K562 (cell line): ENCODE results near the gene KIF5A. TPM values are rescaled to one million over a fixed set of nuclear protein-coding genes. Genes with fewer than 3 reads are reported as not detected.

Experiments used
- ATF7 ChIP-seq: fragments of 450-650 bp; IDR thresholded peaks from 2 replicates; pipeline ENCODE4 v1.7.1; 2014; ENCODE audit warnings: mild to moderate bottlenecking, moderate library complexity
- CREM ChIP-seq: IDR thresholded peaks from 2 replicates; pipeline ENCODE4 v1.6.1; 2014; ENCODE audit warnings: antibody characterized with exemption, low read depth
- HDGF ChIP-seq: fragments of 450-650 bp; IDR thresholded peaks from 2 replicates; pipeline ENCODE4 v1.6.1; 2016
- MBD2 ChIP-seq: sonication (generic); IDR thresholded peaks from 2 replicates; pipeline ENCODE4 v1.6.1; 2016; ENCODE audit warnings: low read depth, borderline replicate concordance
- PHB2 ChIP-seq: fragments of 450-650 bp; IDR thresholded peaks from 2 replicates; pipeline ENCODE4 v1.6.1; 2017; ENCODE audit warnings: low read depth
- POLR2AphosphoS5 ChIP-seq: IDR thresholded peaks from 2 replicates; pipeline ENCODE4 v1.6.1; 2011; ENCODE audit warnings: mild to moderate bottlenecking, low read depth, low read length, moderate library complexity; ENCODE audit not compliant: control insufficient read depth, insufficient read depth
- SIN3A ChIP-seq, 2 experiments: fragments of 150-350 bp in 1 of 2; IDR thresholded peaks; 2 replicates each; pipeline ENCODE4 v1.6.1; 2011 to 2016; ENCODE audit warnings: borderline replicate concordance in 2 of 2, low read depth in 2 of 2, low read length in 2 of 2, mild to moderate bottlenecking in 2 of 2, moderate library complexity in 2 of 2; ENCODE audit not compliant: control insufficient read depth in 1 of 2
- SUPT5H ChIP-seq: fragments of 450-650 bp; IDR thresholded peaks from 2 replicates; pipeline ENCODE4 v1.6.1; 2016
- polyA plus RNA-seq, 8 experiments: library from polyadenylated mRNA; depleted of rRNA in 4 of 8; stranded (reverse) in 5 of 8; unstranded in 3 of 8; fragments of >200 nt; fragmentation: Nextera tagmentation in 2 of 8; fragmentation: Illumina TruSeq in 1 of 8; extraction: Ambion mirVana in 2 of 8; extraction: Trizol in 1 of 8; gene quantifications; 2 replicates each; pipeline versions ENCODE4 v1.2.1 to v1.2.3, GENCODE V29; 2011 to 2014; ENCODE audit warnings: inconsistent platforms in 1 of 8, missing spikeins in 1 of 8
- total RNA-seq, 7 experiments: library from RNA; depleted of rRNA in 6 of 7; stranded (reverse); fragments of >200 nt in 6 of 7; fragmentation: Illumina TruSeq in 2 of 7; extraction: Trizol in 2 of 7; gene quantifications; 2 replicates each; pipeline versions ENCODE4 v1.2.1 to v1.2.3, GENCODE V29; 2011 to 2021; ENCODE audit warnings: low replicate concordance in 1 of 7
- TF ChIP-seq, protein P1 (sequence below): fragments of 450-650 bp; IDR thresholded peaks from 2 replicates; pipeline ENCODE4 v1.6.1; 2018; ENCODE audit not compliant: partially characterized antibody
- TF ChIP-seq, protein P2 (sequence below), 2 experiments: fragments of 450-650 bp; conservative IDR thresholded peaks; 2 replicates each; pipeline ENCODE4 v1.6.1; 2017; ENCODE audit warnings: mild to moderate bottlenecking in 2 of 2, moderate library complexity in 2 of 2
- TF ChIP-seq, protein P3 (sequence below): sonication (generic); formaldehyde crosslinking; IDR thresholded peaks from 2 replicates; pipeline ENCODE4 v1.9.0; 2022; ENCODE audit warnings: mild to moderate bottlenecking, missing genetic modification reagents

KIF5A gene
- total and polyA plus RNA-seq, 9 of the 15 experiments (the other 6 are each of a cell fraction or from before 2014, with no cell fraction given): 3.4 to 17.7 (median 8.0) TPM

DNA sequence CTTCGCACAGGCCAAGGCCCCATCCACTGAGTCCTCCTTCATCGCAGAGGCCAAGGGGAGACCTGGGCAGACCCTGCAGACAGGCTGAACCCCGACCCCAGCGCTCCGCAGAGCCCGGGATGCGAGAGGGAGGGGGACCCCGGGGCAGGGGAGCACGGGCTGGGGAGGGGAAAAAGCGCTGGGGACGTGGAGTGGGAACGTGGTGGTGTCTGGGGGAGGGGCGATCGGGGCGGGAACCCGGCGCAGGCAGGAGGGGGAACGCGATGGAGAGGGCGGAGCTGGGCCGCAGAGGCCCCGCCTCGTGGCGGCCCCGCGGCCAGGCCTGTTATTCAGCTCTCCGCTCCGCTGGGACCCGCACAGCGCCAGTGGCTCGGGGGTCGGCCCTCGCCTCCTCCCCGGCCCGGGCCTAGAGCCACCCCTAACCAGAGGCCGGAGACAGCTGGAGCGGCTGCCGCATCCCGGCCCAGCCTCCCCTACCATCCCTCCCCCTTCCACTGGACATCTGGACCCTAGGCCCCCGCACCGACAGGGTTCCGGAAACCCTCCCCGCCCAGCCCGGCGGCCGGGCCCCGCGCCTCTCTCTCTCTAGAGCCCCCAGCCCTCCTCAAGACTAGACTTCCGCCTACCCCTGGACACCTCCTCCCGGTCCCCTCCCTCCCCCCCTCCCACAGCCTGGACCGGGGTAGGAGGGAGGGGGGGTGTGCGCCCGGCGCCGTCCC lies 61.4 kb downstream of the KIF5A start, which contains the start of gene ARHGEF25 (continued):
- TF ChIP-seq, protein P1, sequence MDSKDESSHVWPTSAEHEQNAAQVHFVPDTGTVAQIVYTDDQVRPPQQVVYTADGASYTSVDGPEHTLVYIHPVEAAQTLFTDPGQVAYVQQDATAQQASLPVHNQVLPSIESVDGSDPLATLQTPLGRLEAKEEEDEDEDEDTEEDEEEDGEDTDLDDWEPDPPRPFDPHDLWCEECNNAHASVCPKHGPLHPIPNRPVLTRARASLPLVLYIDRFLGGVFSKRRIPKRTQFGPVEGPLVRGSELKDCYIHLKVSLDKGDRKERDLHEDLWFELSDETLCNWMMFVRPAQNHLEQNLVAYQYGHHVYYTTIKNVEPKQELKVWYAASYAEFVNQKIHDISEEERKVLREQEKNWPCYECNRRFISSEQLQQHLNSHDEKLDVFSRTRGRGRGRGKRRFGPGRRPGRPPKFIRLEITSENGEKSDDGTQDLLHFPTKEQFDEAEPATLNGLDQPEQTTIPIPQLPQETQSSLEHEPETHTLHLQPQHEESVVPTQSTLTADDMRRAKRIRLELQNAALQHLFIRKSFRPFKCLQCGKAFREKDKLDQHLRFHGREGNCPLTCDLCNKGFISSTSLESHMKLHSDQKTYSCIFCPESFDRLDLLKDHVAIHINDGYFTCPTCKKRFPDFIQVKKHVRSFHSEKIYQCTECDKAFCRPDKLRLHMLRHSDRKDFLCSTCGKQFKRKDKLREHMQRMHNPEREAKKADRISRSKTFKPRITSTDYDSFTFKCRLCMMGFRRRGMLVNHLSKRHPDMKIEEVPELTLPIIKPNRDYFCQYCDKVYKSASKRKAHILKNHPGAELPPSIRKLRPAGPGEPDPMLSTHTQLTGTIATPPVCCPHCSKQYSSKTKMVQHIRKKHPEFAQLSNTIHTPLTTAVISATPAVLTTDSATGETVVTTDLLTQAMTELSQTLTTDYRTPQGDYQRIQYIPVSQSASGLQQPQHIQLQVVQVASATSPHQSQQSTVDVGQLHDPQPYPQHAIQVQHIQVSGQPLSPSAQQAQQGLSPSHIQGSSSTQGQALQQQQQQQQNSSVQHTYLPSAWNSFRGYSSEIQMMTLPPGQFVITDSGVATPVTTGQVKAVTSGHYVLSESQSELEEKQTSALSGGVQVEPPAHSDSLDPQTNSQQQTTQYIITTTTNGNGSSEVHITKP: peak; percentile 33
- TF ChIP-seq, protein P2, sequence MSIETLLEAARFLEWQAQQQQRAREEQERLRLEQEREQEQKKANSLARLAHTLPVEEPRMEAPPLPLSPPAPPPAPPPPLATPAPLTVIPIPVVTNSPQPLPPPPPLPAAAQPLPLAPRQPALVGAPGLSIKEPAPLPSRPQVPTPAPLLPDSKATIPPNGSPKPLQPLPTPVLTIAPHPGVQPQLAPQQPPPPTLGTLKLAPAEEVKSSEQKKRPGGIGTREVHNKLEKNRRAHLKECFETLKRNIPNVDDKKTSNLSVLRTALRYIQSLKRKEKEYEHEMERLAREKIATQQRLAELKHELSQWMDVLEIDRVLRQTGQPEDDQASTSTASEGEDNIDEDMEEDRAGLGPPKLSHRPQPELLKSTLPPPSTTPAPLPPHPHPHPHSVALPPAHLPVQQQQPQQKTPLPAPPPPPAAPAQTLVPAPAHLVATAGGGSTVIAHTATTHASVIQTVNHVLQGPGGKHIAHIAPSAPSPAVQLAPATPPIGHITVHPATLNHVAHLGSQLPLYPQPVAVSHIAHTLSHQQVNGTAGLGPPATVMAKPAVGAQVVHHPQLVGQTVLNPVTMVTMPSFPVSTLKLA (conservative IDR thresholded peaks at IDR 0.05): peak in 1 of 2 experiments; percentile 67; a peak in 2 of 4 replicates
- TF ChIP-seq, protein P3, sequence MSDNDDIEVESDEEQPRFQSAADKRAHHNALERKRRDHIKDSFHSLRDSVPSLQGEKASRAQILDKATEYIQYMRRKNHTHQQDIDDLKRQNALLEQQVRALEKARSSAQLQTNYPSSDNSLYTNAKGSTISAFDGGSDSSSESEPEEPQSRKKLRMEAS: 0 out of 2 replicates have a peak, but pooled peaks have one; percentile 34
- TF ChIP-seq SUPT5H (peak; percentile 78), ATF7 (0 out of 2 replicates have a peak, but pooled peaks have one; percentile 31), PHB2 (no peak), CREM (0 out of 2 replicates have a peak, but pooled peaks have one; percentile 25), SIN3A (IDR thresholded peaks at IDR 0.05; ENCODE audit: borderline replicate concordance in 2 of 2, control insufficient read depth in 1 of 2, low read depth in 2 of 2, low read length in 2 of 2) (peak in 1 of 2 experiments; percentile 28; a peak in 1 of 4 replicates), POLR2AphosphoS5 (peak; percentile 47; the same call in 1 of the 2 replicates), HDGF (peak; percentile 54; the same call in 1 of the 2 replicates), MBD2 (peak; percentile 40; the same call in 1 of the 2 replicates)
